KMS-11 (cell line): ENCODE results near the gene CYP2W1.

ENCODE experiments used
- H2AFZ ChIP-seq: fragments of 200-600 bp; sonication (generic); 2 replicates; pipeline ENCODE4 v1.6.1; 2016; ENCODE audit warnings: antibody characterized with exemption, mixed run types, low read depth
- H3K27ac ChIP-seq: fragments of 200-600 bp; sonication (generic); 2 replicates; pipeline ENCODE4 v1.6.1; 2016; ENCODE audit warnings: mild to moderate bottlenecking, mixed run types
- H3K27me3 ChIP-seq: fragments of 200-600 bp; sonication (generic); 2 replicates; pipeline ENCODE4 v1.6.1; 2017; ENCODE audit warnings: mild to moderate bottlenecking, low read depth, mixed run types, moderate library complexity; ENCODE audit not compliant: insufficient read depth
- H3K36me3 ChIP-seq: fragments of 200-600 bp; sonication (generic); 2 replicates; pipeline ENCODE4 v1.6.1; 2017; ENCODE audit warnings: mild to moderate bottlenecking, mixed run types; ENCODE audit not compliant: insufficient read depth
- H3K4me1 ChIP-seq: fragments of 200-600 bp; sonication (generic); 2 replicates; pipeline ENCODE4 v1.6.1; 2016; ENCODE audit warnings: mild to moderate bottlenecking, low read depth, mixed run types; ENCODE audit not compliant: poor library complexity, severe bottlenecking
- H3K4me2 ChIP-seq: fragments of 200-600 bp; sonication (generic); 2 replicates; pipeline ENCODE4 v1.7.0; 2016; ENCODE audit warnings: mild to moderate bottlenecking, mixed run types
- H3K4me3 ChIP-seq: fragments of 200-600 bp; sonication (generic); IDR thresholded peaks from 2 replicates; pipeline ENCODE4 v1.6.1; 2017; ENCODE audit warnings: low read depth, low read length, mixed read lengths; ENCODE audit not compliant: insufficient read depth
- H3K79me2 ChIP-seq: fragments of 200-600 bp; sonication (generic); 2 replicates; pipeline ENCODE4 v1.6.1; 2016; ENCODE audit warnings: low read depth, mixed run types; ENCODE audit not compliant: insufficient read depth
- H3K9ac ChIP-seq: fragments of 200-600 bp; sonication (generic); 2 replicates; pipeline ENCODE4 v1.6.1; 2016; ENCODE audit warnings: mild to moderate bottlenecking, mixed run types
- H4K20me1 ChIP-seq: fragments of 200-600 bp; sonication (generic); 2 replicates; pipeline ENCODE4 v1.6.1; 2016; ENCODE audit warnings: mild to moderate bottlenecking, mixed run types; ENCODE audit not compliant: insufficient read depth
- TF ChIP-seq, protein P1 (sequence below): fragments of 200-600 bp; sonication (generic); conservative IDR thresholded peaks from 2 replicates; pipeline ENCODE4 v1.6.1; 2017; ENCODE audit warnings: low read depth, mild to moderate bottlenecking, antibody characterized with exemption, low read length, moderate library complexity, mixed read lengths

CYP2W1 gene

DNA sequence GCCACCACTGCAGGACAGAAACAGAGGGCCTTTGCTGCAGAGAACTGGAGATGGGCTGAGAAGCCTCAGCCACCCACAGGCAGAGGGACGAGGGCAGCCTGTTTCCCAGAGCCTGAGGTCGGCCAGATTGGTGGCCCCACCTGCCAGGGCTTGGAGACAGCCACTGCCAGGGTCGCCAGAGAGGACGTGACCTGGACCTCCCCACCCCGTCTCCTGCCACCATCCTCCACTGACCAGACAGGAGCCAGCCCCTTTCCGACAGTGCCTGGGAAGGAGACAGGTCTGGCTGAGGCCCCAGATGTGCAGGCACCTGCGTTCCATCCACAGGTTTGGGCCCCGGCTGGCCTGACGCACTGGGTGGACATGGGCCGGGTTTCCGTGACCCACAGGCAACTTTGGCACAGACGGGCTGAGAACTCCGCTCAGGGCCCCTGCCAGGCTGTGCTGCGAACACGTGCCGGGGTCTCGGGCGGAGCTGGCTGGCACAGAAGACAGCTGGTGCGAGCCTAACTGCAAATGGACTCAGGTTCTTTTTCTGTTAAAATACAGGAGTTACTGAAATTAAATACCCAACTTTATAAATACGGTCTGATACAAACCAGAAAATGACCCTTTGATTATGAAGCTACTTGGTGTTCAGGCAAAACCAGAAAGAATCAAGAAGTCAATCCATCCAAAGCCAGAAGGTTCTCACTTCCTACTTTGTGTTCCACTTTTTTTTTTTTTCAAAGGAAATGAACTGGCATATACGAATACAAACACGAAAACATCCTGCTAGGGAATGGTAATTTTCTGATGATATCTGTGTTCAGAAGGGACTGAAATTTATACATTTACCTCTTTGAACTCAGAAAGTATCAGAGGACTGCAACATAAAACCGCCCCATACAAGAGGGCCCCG, 14.5 kb upstream of the CYP2W1 start:
- H3K9ac ChIP-seq = no peak overlapping the region
- H3K4me1 ChIP-seq = peaks cover 31% of the 10 kb centered on the region
- no peaks in the 10 kb centered on the region for H3K27me3 ChIP-seq
- H3K4me2 ChIP-seq = no peak overlapping the region
- H3K79me2 ChIP-seq = peaks cover 33% of the 10 kb centered on the region
- no peak overlapping the region for H3K4me3 ChIP-seq
- H3K27ac ChIP-seq = no peak overlapping the region
- 0 out of 2 replicates have a peak, but pooled peaks cover 5% of the 10 kb centered on the region for H4K20me1 ChIP-seq
- no peak overlapping the region for H2AFZ ChIP-seq
- TF ChIP-seq, protein P1, sequence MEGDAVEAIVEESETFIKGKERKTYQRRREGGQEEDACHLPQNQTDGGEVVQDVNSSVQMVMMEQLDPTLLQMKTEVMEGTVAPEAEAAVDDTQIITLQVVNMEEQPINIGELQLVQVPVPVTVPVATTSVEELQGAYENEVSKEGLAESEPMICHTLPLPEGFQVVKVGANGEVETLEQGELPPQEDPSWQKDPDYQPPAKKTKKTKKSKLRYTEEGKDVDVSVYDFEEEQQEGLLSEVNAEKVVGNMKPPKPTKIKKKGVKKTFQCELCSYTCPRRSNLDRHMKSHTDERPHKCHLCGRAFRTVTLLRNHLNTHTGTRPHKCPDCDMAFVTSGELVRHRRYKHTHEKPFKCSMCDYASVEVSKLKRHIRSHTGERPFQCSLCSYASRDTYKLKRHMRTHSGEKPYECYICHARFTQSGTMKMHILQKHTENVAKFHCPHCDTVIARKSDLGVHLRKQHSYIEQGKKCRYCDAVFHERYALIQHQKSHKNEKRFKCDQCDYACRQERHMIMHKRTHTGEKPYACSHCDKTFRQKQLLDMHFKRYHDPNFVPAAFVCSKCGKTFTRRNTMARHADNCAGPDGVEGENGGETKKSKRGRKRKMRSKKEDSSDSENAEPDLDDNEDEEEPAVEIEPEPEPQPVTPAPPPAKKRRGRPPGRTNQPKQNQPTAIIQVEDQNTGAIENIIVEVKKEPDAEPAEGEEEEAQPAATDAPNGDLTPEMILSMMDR = no peak
- peaks cover 6% of the 10 kb centered on the region; the same call in 1 of the 2 replicates for H3K36me3 ChIP-seq

DNA sequence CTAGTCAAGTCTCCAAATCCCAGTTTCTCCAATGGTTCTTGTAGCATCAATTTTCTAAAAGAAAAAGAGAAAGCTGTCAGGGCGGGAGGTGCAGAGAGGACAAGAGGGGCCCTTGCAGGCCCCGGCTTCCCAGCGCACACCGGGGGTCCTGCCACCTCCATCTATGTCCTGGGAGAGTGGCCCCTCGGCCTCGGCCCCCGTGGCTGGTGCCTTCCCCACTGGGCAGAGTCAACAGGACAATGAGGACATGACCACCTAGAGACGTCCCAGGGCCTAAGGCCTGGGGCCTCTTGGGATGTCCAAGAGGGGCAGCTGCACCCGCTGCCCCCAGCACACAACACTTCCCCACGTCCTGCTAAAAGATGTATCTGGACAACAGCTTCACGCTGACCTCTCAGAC, 13.6 kb upstream of the CYP2W1 start:
- H3K79me2 ChIP-seq = peaks cover 43% of the 10 kb centered on the region
- peaks cover 6% of the 10 kb centered on the region; the same call in 1 of the 2 replicates for H3K36me3 ChIP-seq
- H3K4me1 ChIP-seq = peaks cover 38% of the 10 kb centered on the region
- TF ChIP-seq, protein P1 = no peak
- H2AFZ ChIP-seq = no peak overlapping the region
- no peaks in the 10 kb centered on the region for H3K27me3 ChIP-seq
- no peak overlapping the region for H3K4me3 ChIP-seq
- H3K9ac ChIP-seq = no peak overlapping the region
- H3K4me2 ChIP-seq = no peak overlapping the region
- H4K20me1 ChIP-seq = 0 out of 2 replicates have a peak, but pooled peaks cover 7% of the 10 kb centered on the region
- H3K27ac ChIP-seq = no peak overlapping the region

DNA sequence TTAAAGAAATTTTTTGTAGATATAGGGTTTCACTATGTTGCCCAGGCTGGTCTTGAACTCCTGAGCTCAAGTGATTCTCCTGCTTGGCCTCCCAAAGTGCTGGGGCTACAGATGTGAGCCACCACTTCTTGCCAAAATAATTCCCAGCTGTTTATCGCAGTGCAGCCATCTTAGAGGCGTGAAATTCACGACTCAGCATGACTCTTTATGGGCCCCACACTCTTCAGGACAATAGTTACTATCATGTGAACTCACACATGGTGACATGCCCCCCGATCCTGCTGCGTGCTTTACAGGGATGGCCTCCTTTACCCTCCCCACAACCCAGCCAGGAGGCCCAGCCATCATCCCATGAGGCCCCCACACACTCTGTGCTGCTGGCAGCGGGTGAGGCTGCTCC, 12.2 kb upstream of the CYP2W1 start:
- H3K4me1 ChIP-seq = peaks cover 40% of the 10 kb centered on the region
- H3K27me3 ChIP-seq = no peaks in the 10 kb centered on the region
- no peak overlapping the region for H3K4me3 ChIP-seq
- no peak overlapping the region for H2AFZ ChIP-seq
- H4K20me1 ChIP-seq = 0 out of 2 replicates have a peak, but pooled peaks cover 7% of the 10 kb centered on the region
- no peak overlapping the region for H3K9ac ChIP-seq
- peaks cover 6% of the 10 kb centered on the region; the same call in 1 of the 2 replicates for H3K36me3 ChIP-seq
- no peak overlapping the region for H3K4me2 ChIP-seq
- no peak overlapping the region for H3K27ac ChIP-seq
- H3K79me2 ChIP-seq = peaks cover 52% of the 10 kb centered on the region
- TF ChIP-seq, protein P1 = no peak

DNA sequence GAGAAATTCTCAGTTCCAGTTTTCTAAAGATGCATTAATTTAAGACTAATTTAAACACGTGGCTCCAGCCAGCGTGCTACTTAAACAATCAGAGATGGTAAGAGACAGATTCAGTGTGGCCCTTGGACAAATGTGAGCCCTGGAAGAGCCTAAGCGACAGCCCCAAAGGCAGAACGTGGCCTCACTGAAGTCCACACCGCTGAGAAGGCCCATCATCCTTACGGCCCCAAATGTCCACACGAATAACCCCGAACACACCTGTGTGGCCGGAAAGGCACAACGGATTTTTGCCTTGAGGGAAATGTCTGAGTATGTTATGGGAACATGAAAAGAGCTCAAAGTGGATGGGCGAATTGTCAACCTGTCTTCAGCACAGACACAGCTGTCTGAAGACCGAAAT, 10.9 kb upstream of the CYP2W1 start:
- H3K27me3 ChIP-seq = no peaks in the 10 kb centered on the region
- H3K4me2 ChIP-seq = peak overlapping the region; percentile 63
- 0 out of 2 replicates have a peak, but pooled peaks cover 7% of the 10 kb centered on the region for H4K20me1 ChIP-seq
- H3K36me3 ChIP-seq = peaks cover 6% of the 10 kb centered on the region; the same call in 1 of the 2 replicates
- no peak overlapping the region for H3K4me3 ChIP-seq
- no peak overlapping the region for H3K9ac ChIP-seq
- no peak overlapping the region for H2AFZ ChIP-seq
- TF ChIP-seq, protein P1 = no peak
- H3K79me2 ChIP-seq = peaks cover 52% of the 10 kb centered on the region
- peak overlapping the region; percentile 18; the same call in 1 of the 2 replicates for H3K27ac ChIP-seq
- peaks cover 38% of the 10 kb centered on the region for H3K4me1 ChIP-seq
